ENCODE data around the gene ARMC7. TPM values are rescaled to one million over a fixed set of nuclear protein-coding genes. Genes with fewer than 3 reads are reported as not detected.

The ARMC7 gene
- total RNA-seq, 1 experiment from 2014 or later = 22.8 TPM

DNA sequence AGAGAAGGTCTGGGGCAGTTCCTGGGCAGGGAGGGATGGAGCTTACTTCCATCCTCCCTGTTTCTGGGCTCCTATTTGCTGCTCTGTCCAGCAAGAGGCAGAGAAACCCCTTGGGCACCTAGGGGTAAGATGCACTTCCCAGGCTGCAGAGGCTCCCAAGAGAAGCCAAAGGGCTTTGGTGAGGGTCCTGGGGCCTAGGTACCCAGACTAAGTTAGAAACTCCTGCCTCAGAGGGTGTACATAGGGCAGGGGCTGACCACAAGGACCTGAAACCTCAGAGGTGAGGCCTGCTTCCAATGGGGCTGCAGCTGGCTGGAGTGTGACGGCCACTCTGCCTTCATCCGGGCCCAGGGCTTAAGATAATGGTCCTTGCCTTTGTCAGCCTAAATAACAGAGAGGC is 1.6 kb upstream of the ARMC7 start:
- Histone ChIP-seq H2BK20ac (ENCODE audit: low read depth, low read length, poor library complexity, severe bottlenecking) (no peak overlapping the region), H3K23me2 (ENCODE audit: insufficient read length, low read depth, low read length, poor library complexity, severe bottlenecking) (peaks cover 7% of the 10 kb centered on the region), H3K27me3 (ENCODE audit: insufficient read depth, low read length) (no peaks in the 10 kb centered on the region), H4K91ac (ENCODE audit: insufficient read length, low read depth, low read length) (no peak overlapping the region), H3K27ac (ENCODE audit: insufficient read length, low read depth, low read length) (no peak overlapping the region), H3K56ac (ENCODE audit: insufficient read length, low read depth, low read length) (no peak overlapping the region), H3K4me2 (ENCODE audit: insufficient read depth, insufficient read length, low read length) (no peak overlapping the region), H3K79me1 (ENCODE audit: insufficient read depth, low read depth, low read length, poor library complexity, severe bottlenecking) (no peaks in the 10 kb centered on the region), H2AK5ac (ENCODE audit: insufficient read length, low read length) (no peak overlapping the region), H3K9me3 (ENCODE audit: control insufficient read depth, low read depth, low read length) (no peaks in the 10 kb centered on the region), H3K79me2 (ENCODE audit: insufficient read depth, low read length) (no peaks in the 10 kb centered on the region), H3K4me1 (ENCODE audit: insufficient read depth, low read length) (no peaks in the 10 kb centered on the region), H4K20me1 (ENCODE audit: control insufficient read depth, insufficient read depth, insufficient read length) (no peaks in the 10 kb centered on the region), H3K14ac (ENCODE audit: insufficient read depth, low read length) (no peak overlapping the region), H3K4ac (ENCODE audit: low read depth, low read length) (no peak overlapping the region), H2BK5ac (ENCODE audit: insufficient read length, low read length) (no peak overlapping the region), H2AFZ (ENCODE audit: low read length) (no peak overlapping the region), H3T11ph (ENCODE audit: low read length) (no peak overlapping the region), H3K23ac (ENCODE audit: insufficient read length, low read depth, low read length) (no peak overlapping the region), H2BK15ac (ENCODE audit: low read depth, low read length) (no peak overlapping the region), H2BK12ac (ENCODE audit: insufficient read length, low read depth, low read length) (no peak overlapping the region), H3K18ac (ENCODE audit: insufficient read length, low read depth, low read length) (no peak overlapping the region), H3K9ac (ENCODE audit: extremely low read depth, insufficient read length, low read length) (no peak overlapping the region), H4K5ac (ENCODE audit: insufficient read length, low read depth, low read length) (no peak overlapping the region), H4K8ac (replicated peaks; ENCODE audit: insufficient read length, low read depth, low read length) (no peak overlapping the region), H2BK120ac (ENCODE audit: low read depth, low read length, poor library complexity, severe bottlenecking) (no peak overlapping the region)
- Mint-ChIP-seq H3K36me3 (ENCODE audit: insufficient read depth in 1 of 3, low read depth in 3 of 3) (peaks cover 3 to 29% (median 27%) of the 10 kb centered on the region in 3 experiments; a peak in 6 of 7 replicates), H3K4me1 (peaks cover 18 to 20% of the 10 kb centered on the region in 2 experiments), H3K9me3 (no peaks in the 10 kb centered on the region), H3K27ac (no peak overlapping the region), H3K4me3 (peak overlapping the region; percentile 90 to 93; a peak in 3 of 5 replicates), H3K27me3 (ENCODE audit: low read depth) (peaks cover 5% of the 10 kb centered on the region)
- TF ChIP-seq, protein P1, sequence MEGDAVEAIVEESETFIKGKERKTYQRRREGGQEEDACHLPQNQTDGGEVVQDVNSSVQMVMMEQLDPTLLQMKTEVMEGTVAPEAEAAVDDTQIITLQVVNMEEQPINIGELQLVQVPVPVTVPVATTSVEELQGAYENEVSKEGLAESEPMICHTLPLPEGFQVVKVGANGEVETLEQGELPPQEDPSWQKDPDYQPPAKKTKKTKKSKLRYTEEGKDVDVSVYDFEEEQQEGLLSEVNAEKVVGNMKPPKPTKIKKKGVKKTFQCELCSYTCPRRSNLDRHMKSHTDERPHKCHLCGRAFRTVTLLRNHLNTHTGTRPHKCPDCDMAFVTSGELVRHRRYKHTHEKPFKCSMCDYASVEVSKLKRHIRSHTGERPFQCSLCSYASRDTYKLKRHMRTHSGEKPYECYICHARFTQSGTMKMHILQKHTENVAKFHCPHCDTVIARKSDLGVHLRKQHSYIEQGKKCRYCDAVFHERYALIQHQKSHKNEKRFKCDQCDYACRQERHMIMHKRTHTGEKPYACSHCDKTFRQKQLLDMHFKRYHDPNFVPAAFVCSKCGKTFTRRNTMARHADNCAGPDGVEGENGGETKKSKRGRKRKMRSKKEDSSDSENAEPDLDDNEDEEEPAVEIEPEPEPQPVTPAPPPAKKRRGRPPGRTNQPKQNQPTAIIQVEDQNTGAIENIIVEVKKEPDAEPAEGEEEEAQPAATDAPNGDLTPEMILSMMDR (conservative IDR thresholded peaks at IDR 0.05) = no peak
- WGBS (ENCODE audit: extremely low coverage, insufficient read length, low lambda C conversion rate) = no CpG with 5 or more reads among the region's 2 CpGs
- DNase-seq = no peak
